Measurements from ENCODE around the gene HEMGN.
"Not testable (repeated sequence)": the region's sequence is repeated elsewhere in the genome, so short reads cannot be mapped to it uniquely, and the experiment has no call there.

HEMGN gene

GRCh38 chr9:97938081-97938644 lies at the start of gene HEMGN:
Gene HEMGN, minus strand, starts transcription at chr9:97938172. Its CDS starts 36 bp downstream, at chr9:97938136.
- Histone ChIP-seq H3K4me3 (no peak within 1 kb of the TSS), H3K27ac (peak within 1 kb of the TSS in 1 of 21 experiments; percentile 48)

GRCh38 chr9:97987487-97987886 lies 49.5 kb upstream of the HEMGN start:
- no peak overlapping the region for H3K4me3 ChIP-seq
- no peak overlapping the region for H3K27ac ChIP-seq

GRCh38 chr9:97985058-97985861 lies 47.3 kb upstream of the HEMGN start:
- Histone ChIP-seq H3K27ac (peak overlapping the region; percentile 92 to 100 (median 98)), H3K4me3 (peak overlapping the region; percentile 59 to 93 (median 87))

GRCh38 chr9:97984188-97985057 lies 46.5 kb upstream of the HEMGN start:
- Histone ChIP-seq H3K27ac (peak overlapping the region; percentile 92 to 100 (median 98)), H3K4me3 (peak overlapping the region; percentile 59 to 93 (median 87))

- peak overlapping the region; percentile 92 to 100 (median 98) for H3K27ac ChIP-seq
- peak overlapping the region; percentile 59 to 93 (median 87) for H3K4me3 ChIP-seq
These were observed 45.7 kb upstream of the HEMGN start for GRCh38 chr9:97983589-97984187.

- H3K4me3 ChIP-seq, result peak within 1 kb of the TSS; percentile 59 to 93 (median 87)
- H3K27ac ChIP-seq, result peak within 1 kb of the TSS; percentile 92 to 100 (median 98)
These were observed 45.0 kb upstream of the HEMGN start, which contains the start of gene ANP32B for GRCh38 chr9:97982683-97983588. Gene ANP32B, plus strand, starts transcription at chr9:97983341. Its CDS starts 215 bp downstream, at chr9:97983556.

GRCh38 chr9:97981846-97982682 lies 44.1 kb upstream of the HEMGN start:
- Histone ChIP-seq H3K27ac (peak overlapping the region in 19 of 21 experiments; percentile 1 to 100 (median 98)), H3K4me3 (peak overlapping the region; percentile 59 to 93 (median 87))

GRCh38 chr9:97980918-97981845 lies 43.2 kb upstream of the HEMGN start:
- Histone ChIP-seq H3K27ac (peak overlapping the region in 7 of 21 experiments; percentile 18 to 100 (median 92)), H3K4me3 (no peak overlapping the region)

GRCh38 chr9:97980479-97980803 lies 42.5 kb upstream of the HEMGN start:
- no peak overlapping the region for H3K4me3 ChIP-seq
- peak overlapping the region in 7 of 21 experiments; percentile 4 to 100 (median 51) for H3K27ac ChIP-seq

- no peak overlapping the region for H3K4me3 ChIP-seq
- peak overlapping the region in 7 of 21 experiments; percentile 16 to 100 (median 59) for H3K27ac ChIP-seq
These were observed 42.0 kb upstream of the HEMGN start for GRCh38 chr9:97979788-97980478.

- Histone ChIP-seq H3K4me3 (no peak overlapping the region), H3K27ac (no peak overlapping the region)
These were observed 40.6 kb upstream of the HEMGN start for GRCh38 chr9:97978371-97979130.

GRCh38 chr9:97976633-97977032 lies 38.7 kb upstream of the HEMGN start:
- not testable (repeated sequence) for H3K4me3 ChIP-seq, H3K27ac ChIP-seq

GRCh38 chr9:97975376-97975775 lies 37.4 kb upstream of the HEMGN start:
- Histone ChIP-seq H3K27ac (no peak overlapping the region), H3K4me3 (no peak overlapping the region)

GRCh38 chr9:97972753-97973152 lies 34.8 kb upstream of the HEMGN start:
- H3K4me3 ChIP-seq, result no peak overlapping the region
- no peak overlapping the region for H3K27ac ChIP-seq

GRCh38 chr9:97970165-97970564 lies 32.2 kb upstream of the HEMGN start:
- Histone ChIP-seq H3K27ac (no peak overlapping the region), H3K4me3 (no peak overlapping the region)

Measured in skin epidermis (tissue), 12 donors.